Mesenchymal stem cell (in vitro differentiated cells and primary cell): Measurements from ENCODE around the gene DYNC1I1.

Experiments
- DNase-seq: peaks from one replicate; pipeline ENCODE4 v3.0.0-alpha.2; 2013
- H2AFZ ChIP-seq: one replicate; pipeline ENCODE4 v1.6.1; 2013; ENCODE audit warnings: low read depth, mild to moderate bottlenecking, control low read depth, inconsistent platforms, low read length, moderate library complexity
- H2AK5ac ChIP-seq: 2 replicates; pipeline ENCODE4 v1.6.1; 2013; ENCODE audit warnings: low read length, moderate library complexity, mild to moderate bottlenecking, inconsistent platforms; ENCODE audit not compliant: severe bottlenecking
- H2BK120ac ChIP-seq: one replicate; pipeline ENCODE4 v1.6.1; 2013; ENCODE audit warnings: low read depth, mild to moderate bottlenecking, inconsistent platforms, low read length, moderate library complexity
- H2BK12ac ChIP-seq, 2 experiments: one replicate each; pipeline ENCODE4 v1.6.1; 2013; ENCODE audit warnings: inconsistent platforms in 2 of 2, low read length in 2 of 2, mild to moderate bottlenecking in 2 of 2, moderate library complexity in 2 of 2, control low read depth in 1 of 2
- H2BK15ac ChIP-seq: one replicate; pipeline ENCODE4 v1.6.1; 2013; ENCODE audit warnings: mild to moderate bottlenecking, low read depth, inconsistent platforms; ENCODE audit not compliant: poor library complexity, severe bottlenecking
- H2BK5ac ChIP-seq: 2 replicates; pipeline ENCODE4 v1.6.1; 2013; ENCODE audit warnings: low read depth, mild to moderate bottlenecking, low read length, control low read depth, inconsistent platforms; ENCODE audit not compliant: poor library complexity, severe bottlenecking
- H3K14ac ChIP-seq, 2 experiments: one replicate each; pipeline ENCODE4 v1.6.1; 2013; ENCODE audit warnings: inconsistent platforms in 2 of 2, low read length in 2 of 2, control low read depth in 1 of 2, mild to moderate bottlenecking in 1 of 2, moderate library complexity in 1 of 2
- H3K18ac ChIP-seq, 2 experiments: one replicate each; pipeline ENCODE4 v1.6.1; 2013; ENCODE audit warnings: inconsistent platforms in 2 of 2, low read length in 2 of 2, control low read depth in 1 of 2, low read depth in 1 of 2, mild to moderate bottlenecking in 1 of 2
- H3K23ac ChIP-seq, 2 experiments: one replicate each; pipeline ENCODE4 v1.6.1; 2013; ENCODE audit warnings: inconsistent platforms in 2 of 2, low read length in 2 of 2, mild to moderate bottlenecking in 2 of 2, moderate library complexity in 2 of 2, control low read depth in 1 of 2
- H3K27ac ChIP-seq: 2 replicates; pipeline ENCODE4 v1.5.1; 2013; ENCODE audit warnings: mild to moderate bottlenecking, moderate library complexity, low read length, control low read depth, inconsistent platforms; ENCODE audit not compliant: poor library complexity, severe bottlenecking
- H3K27me3 ChIP-seq, 2 experiments: 2 replicates each; pipeline versions ENCODE4 v1.6.1 to v1.7.0; 2013; ENCODE audit warnings: low read length in 2 of 2, mild to moderate bottlenecking in 2 of 2, moderate library complexity in 2 of 2, control low read depth in 1 of 2, inconsistent platforms in 1 of 2; ENCODE audit not compliant: control insufficient read depth in 1 of 2, insufficient read depth in 1 of 2
- H3K36me3 ChIP-seq, 2 experiments: 2 replicates each; pipeline versions ENCODE4 v1.6.1 to v1.7.0; 2013; ENCODE audit warnings: low read length in 2 of 2, control low read depth in 1 of 2, inconsistent platforms in 1 of 2, low read depth in 1 of 2, mild to moderate bottlenecking in 1 of 2; ENCODE audit not compliant: insufficient read depth in 2 of 2, control insufficient read depth in 1 of 2
- H3K4ac ChIP-seq, 2 experiments: one replicate each; pipeline ENCODE4 v1.6.1; 2013; ENCODE audit warnings: inconsistent platforms in 2 of 2, low read length in 2 of 2, mild to moderate bottlenecking in 2 of 2, moderate library complexity in 2 of 2, control low read depth in 1 of 2, low read depth in 1 of 2
- H3K4me1 ChIP-seq: 2 replicates; pipeline ENCODE4 v1.6.1; 2013; ENCODE audit warnings: low read depth, low read length, control low read depth; ENCODE audit not compliant: control insufficient read depth, insufficient read depth
- H3K4me2 ChIP-seq: 2 replicates; pipeline ENCODE4 v1.6.1; 2013; ENCODE audit warnings: low read length, mild to moderate bottlenecking, inconsistent platforms; ENCODE audit not compliant: poor library complexity, severe bottlenecking
- H3K4me3 ChIP-seq, 2 experiments: 2 replicates each; pipeline versions ENCODE4 v1.5.1 to v1.7.0; 2013; ENCODE audit warnings: low read length in 2 of 2, mild to moderate bottlenecking in 2 of 2, control low read depth in 1 of 2, low read depth in 1 of 2; ENCODE audit not compliant: insufficient read depth in 1 of 2
- H3K79me1 ChIP-seq: replicated peaks from 2 replicates; pipeline ENCODE4 v1.6.1; 2013; ENCODE audit warnings: mild to moderate bottlenecking, control low read depth, low read length, inconsistent platforms; ENCODE audit not compliant: poor library complexity, severe bottlenecking
- H3K9ac ChIP-seq: 2 replicates; pipeline ENCODE4 v1.7.0; 2013; ENCODE audit warnings: mild to moderate bottlenecking, low read length, moderate library complexity
- H3K9me3 ChIP-seq: 2 replicates; pipeline ENCODE4 v1.7.0; 2013; ENCODE audit warnings: mild to moderate bottlenecking, low read length; ENCODE audit not compliant: control insufficient read depth
- H4K8ac ChIP-seq: one replicate; pipeline ENCODE4 v1.6.1; 2013; ENCODE audit warnings: inconsistent platforms, mild to moderate bottlenecking, low read length, moderate library complexity
- H4K91ac ChIP-seq: one replicate; pipeline ENCODE4 v1.6.1; 2013; ENCODE audit warnings: mild to moderate bottlenecking, low read length, inconsistent platforms
- WGBS: methylation state at CpG from one replicate; pipeline ENCODE4 v1.1.7; 2013; ENCODE audit warnings: mixed read lengths; 5-methylcytosine and 5-hydroxymethylcytosine counted together

Gene DYNC1I1

GRCh38 chr7:95805909-95806308, 33.6 kb downstream of the DYNC1I1 start:
- no peaks in the 10 kb centered on the region for H3K27me3 ChIP-seq
- no peaks in the 10 kb centered on the region for H3K79me1 ChIP-seq
- no peak overlapping the region for H3K4me3 ChIP-seq
- 100% methylated on average over 1 of the region's 1 CpG for WGBS
- H3K14ac ChIP-seq: no peak overlapping the region
- H3K4me1 ChIP-seq: no peaks in the 10 kb centered on the region
- no peak overlapping the region for H2BK12ac ChIP-seq
- H3K36me3 ChIP-seq: no peaks in the 10 kb centered on the region
- H2BK5ac ChIP-seq: no peak overlapping the region
- no peak overlapping the region for H2AFZ ChIP-seq
- no peak overlapping the region for H2BK120ac ChIP-seq
- H3K9ac ChIP-seq: no peak overlapping the region
- H3K27ac ChIP-seq: no peak overlapping the region
- no peak overlapping the region for H3K4me2 ChIP-seq
- H3K4ac ChIP-seq: no peak overlapping the region
- no peak overlapping the region for H3K18ac ChIP-seq
- no peak for DNase-seq
- no peak overlapping the region for H2AK5ac ChIP-seq
- H4K91ac ChIP-seq: no peak overlapping the region
- no peak overlapping the region for H4K8ac ChIP-seq
- no peaks in the 10 kb centered on the region for H3K9me3 ChIP-seq
- no peak overlapping the region for H2BK15ac ChIP-seq
- no peak overlapping the region for H3K23ac ChIP-seq

- Histone ChIP-seq H4K91ac (no peak overlapping the region), H4K8ac (no peak overlapping the region), H3K23ac (no peak overlapping the region), H2AFZ (no peak overlapping the region), H3K4me2 (no peak overlapping the region), H3K4me3 (no peak overlapping the region), H2BK120ac (no peak overlapping the region), H3K27me3 (no peaks in the 10 kb centered on the region), H3K79me1 (no peaks in the 10 kb centered on the region), H2BK15ac (no peak overlapping the region), H3K4ac (no peak overlapping the region), H3K18ac (no peak overlapping the region), H2BK12ac (no peak overlapping the region), H3K9me3 (no peaks in the 10 kb centered on the region), H3K27ac (no peak overlapping the region), H3K14ac (no peak overlapping the region), H2AK5ac (no peak overlapping the region), H3K36me3 (no peaks in the 10 kb centered on the region), H2BK5ac (no peak overlapping the region), H3K9ac (no peak overlapping the region), H3K4me1 (no peaks in the 10 kb centered on the region)
- no peak for DNase-seq
- 71% methylated on average over 1 of the region's 2 CpGs for WGBS
Observed at GRCh38 chr7:95808396-95808795, 36.0 kb downstream of the DYNC1I1 start.

- WGBS: 91% methylated on average over 4 of the region's 5 CpGs
Observed at GRCh38 chr7:95811846-95812445, 39.6 kb downstream of the DYNC1I1 start.

GRCh38 chr7:95814721-95815120, 42.4 kb downstream of the DYNC1I1 start:
- H3K4ac ChIP-seq: no peak overlapping the region

More at GRCh38 chr7:95811846-95812445, 39.6 kb downstream of the DYNC1I1 start:
- no peak overlapping the region for H2BK5ac ChIP-seq
- no peaks in the 10 kb centered on the region for H3K79me1 ChIP-seq
- no peak overlapping the region for H3K27ac ChIP-seq
- H2BK12ac ChIP-seq: no peak overlapping the region
- H3K9me3 ChIP-seq: no peaks in the 10 kb centered on the region
- no peak overlapping the region for H3K4ac ChIP-seq
- no peak overlapping the region for H3K4me2 ChIP-seq
- H3K36me3 ChIP-seq: no peaks in the 10 kb centered on the region
- H2BK15ac ChIP-seq: no peak overlapping the region
- no peaks in the 10 kb centered on the region for H3K4me1 ChIP-seq
- H3K4me3 ChIP-seq: no peak overlapping the region
- H4K8ac ChIP-seq: no peak overlapping the region
- H3K27me3 ChIP-seq: no peaks in the 10 kb centered on the region
- H3K23ac ChIP-seq: no peak overlapping the region
- H2AFZ ChIP-seq: no peak overlapping the region
- H3K9ac ChIP-seq: no peak overlapping the region
- no peak overlapping the region for H2BK120ac ChIP-seq
- no peak for DNase-seq
- H2AK5ac ChIP-seq: no peak overlapping the region
- no peak overlapping the region for H3K18ac ChIP-seq
- H3K14ac ChIP-seq: no peak overlapping the region
- no peak overlapping the region for H4K91ac ChIP-seq

More at GRCh38 chr7:95814721-95815120, 42.4 kb downstream of the DYNC1I1 start:
- Histone ChIP-seq H3K23ac (no peak overlapping the region), H3K4me2 (no peak overlapping the region), H2BK120ac (no peak overlapping the region), H3K79me1 (no peaks in the 10 kb centered on the region), H3K18ac (no peak overlapping the region), H2BK12ac (no peak overlapping the region), H2BK15ac (no peak overlapping the region), H3K27ac (no peak overlapping the region), H4K8ac (no peak overlapping the region), H2AFZ (no peak overlapping the region), H2BK5ac (no peak overlapping the region), H3K14ac (no peak overlapping the region), H3K36me3 (no peaks in the 10 kb centered on the region), H3K4me3 (no peak overlapping the region), H4K91ac (no peak overlapping the region), H3K27me3 (no peaks in the 10 kb centered on the region), H3K9me3 (no peaks in the 10 kb centered on the region), H2AK5ac (no peak overlapping the region), H3K4me1 (no peaks in the 10 kb centered on the region), H3K9ac (no peak overlapping the region)
- no peak for DNase-seq
- WGBS: 96% methylated on average over 2 of the region's 3 CpGs
